Urinary bladder (tissue), 4 donors: ENCODE measurements around the gene DOC2A. TPM values are rescaled to one million over a fixed set of nuclear protein-coding genes. Genes with fewer than 3 reads are reported as not detected.
"Not testable (repeated sequence)": the region's sequence is repeated elsewhere in the genome, so short reads cannot be mapped to it uniquely, and the experiment has no call there.

Experiments
- DNase-seq: peaks from one replicate; pipeline ENCODE4 v3.0.0-alpha.2; 2015; ENCODE audit errors: extremely low spot score
- H3K27ac ChIP-seq: one replicate; pipeline ENCODE4 v1.5.1; 2013; ENCODE audit warnings: low read depth, mild to moderate bottlenecking, moderate library complexity
- H3K36me3 ChIP-seq: one replicate; pipeline ENCODE4 v1.6.1; 2013; ENCODE audit warnings: mild to moderate bottlenecking, moderate library complexity; ENCODE audit not compliant: insufficient read depth
- H3K4me1 ChIP-seq: one replicate; pipeline ENCODE4 v1.6.1; 2013; ENCODE audit warnings: mild to moderate bottlenecking, moderate library complexity; ENCODE audit not compliant: insufficient read depth
- H3K4me3 ChIP-seq: one replicate; pipeline ENCODE4 v1.5.1; 2013; ENCODE audit warnings: low read depth, low read length
- WGBS: extraction: QIAGEN DNeasy Blood & Tissue Kit; methylation state at CpG from one replicate; pipeline ENCODE4 v1.1.7; 2013; 5-methylcytosine and 5-hydroxymethylcytosine counted together
- polyA plus RNA-seq: library from polyadenylated mRNA; stranded (reverse); fragments of 200-250 nt; gene quantifications from one replicate; pipeline ENCODE4 v1.2.3, GENCODE V29; 2013
- total RNA-seq: library from RNA; depleted of rRNA; stranded (reverse); fragments of >200 nt; gene quantifications from one replicate; pipeline ENCODE4 v1.2.3, GENCODE V29; 2014
- donor health status: healthy with polysubstance abuse.
- donor health status: healthy.

DOC2A gene
- total and polyA plus RNA-seq, 2 donors = 0.32 to 0.53 TPM

DNA sequence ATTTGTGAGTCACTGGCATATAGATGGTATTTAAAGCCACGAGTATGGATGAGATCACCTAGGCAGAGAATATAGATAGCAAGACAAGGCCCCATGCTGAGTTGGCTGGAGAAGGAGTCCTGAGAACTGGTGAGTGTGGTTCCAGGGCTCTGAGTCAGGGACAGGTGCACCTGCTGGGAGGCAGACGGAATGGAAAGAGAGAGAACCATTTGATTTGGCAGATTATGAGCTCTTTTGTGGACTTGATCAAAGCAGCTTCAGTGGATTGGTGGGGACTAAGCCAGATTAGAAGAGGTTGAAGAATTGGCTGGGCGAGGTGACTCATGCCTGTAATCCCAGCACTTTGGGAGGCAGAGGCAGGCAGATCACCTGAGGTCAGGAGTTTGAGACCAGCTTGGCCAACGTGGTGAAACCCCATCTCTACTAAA lies 7.9 kb upstream of the DOC2A start:
- Histone ChIP-seq H3K4me1 (no peaks in the 10 kb centered on the region), H3K4me3 (no peak overlapping the region), H3K36me3 (no peaks in the 10 kb centered on the region), H3K27ac (no peak overlapping the region)
- 65% methylated on average over 4 of the region's 4 CpGs for WGBS
- no peak for DNase-seq

DNA sequence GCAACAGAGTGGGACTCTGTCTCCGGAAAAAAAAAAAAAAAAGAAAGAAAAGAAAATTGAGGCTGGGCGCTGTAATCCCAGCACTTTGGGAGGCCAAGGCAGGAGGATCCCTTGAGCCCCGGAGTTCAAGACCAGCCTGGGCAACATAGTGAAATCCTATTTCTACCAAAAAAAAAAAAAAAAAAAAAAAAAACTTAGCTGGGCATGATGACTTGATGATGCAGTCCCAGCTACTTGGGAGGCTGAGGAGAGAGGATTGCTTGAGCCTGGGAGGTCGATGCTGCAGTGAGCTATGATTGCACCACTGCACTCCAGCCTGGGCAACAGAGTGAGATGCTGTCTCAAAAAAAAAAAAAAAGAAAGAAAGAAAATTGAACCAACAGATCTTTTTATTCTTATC lies 7.1 kb upstream of the DOC2A start:
- DNase-seq, H3K4me3 ChIP-seq, H3K4me1 ChIP-seq, H3K36me3 ChIP-seq, H3K27ac ChIP-seq: not testable (repeated sequence)
- 90% methylated on average over 4 of the region's 4 CpGs for WGBS

DNA sequence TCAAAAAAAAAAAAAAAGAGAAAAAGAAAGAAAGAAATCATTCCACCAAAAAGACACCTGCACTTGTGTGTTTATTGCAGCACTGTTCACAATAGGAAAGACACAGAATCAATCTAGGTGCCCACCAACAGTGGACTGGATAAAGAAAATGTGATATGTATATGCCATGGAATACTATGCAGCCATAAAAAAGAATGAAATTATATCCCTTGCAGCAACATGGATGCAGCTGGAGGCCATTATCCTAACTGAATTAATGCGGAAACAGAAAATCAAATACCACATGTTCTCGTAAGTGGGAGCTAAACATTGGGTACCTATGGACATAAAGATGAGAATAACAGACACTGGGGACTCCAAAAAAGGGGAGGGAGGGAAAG lies 6.4 kb upstream of the DOC2A start:
- Histone ChIP-seq H3K4me1 (no peaks in the 10 kb centered on the region), H3K36me3 (no peaks in the 10 kb centered on the region), H3K27ac (no peak overlapping the region), H3K4me3 (no peak overlapping the region)
- no peak for DNase-seq
- WGBS = 95% methylated on average over 2 of the region's 2 CpGs

GRCh38 chr16:30016555-30017276 lies 5.9 kb upstream of the DOC2A start:
- H3K36me3 ChIP-seq = no peaks in the 10 kb centered on the region
- H3K4me1 ChIP-seq = no peaks in the 10 kb centered on the region
- no peak overlapping the region for H3K27ac ChIP-seq
- WGBS = 70% methylated on average over 8 of the region's 8 CpGs
- H3K4me3 ChIP-seq = no peak overlapping the region
- no peak for DNase-seq

DNA sequence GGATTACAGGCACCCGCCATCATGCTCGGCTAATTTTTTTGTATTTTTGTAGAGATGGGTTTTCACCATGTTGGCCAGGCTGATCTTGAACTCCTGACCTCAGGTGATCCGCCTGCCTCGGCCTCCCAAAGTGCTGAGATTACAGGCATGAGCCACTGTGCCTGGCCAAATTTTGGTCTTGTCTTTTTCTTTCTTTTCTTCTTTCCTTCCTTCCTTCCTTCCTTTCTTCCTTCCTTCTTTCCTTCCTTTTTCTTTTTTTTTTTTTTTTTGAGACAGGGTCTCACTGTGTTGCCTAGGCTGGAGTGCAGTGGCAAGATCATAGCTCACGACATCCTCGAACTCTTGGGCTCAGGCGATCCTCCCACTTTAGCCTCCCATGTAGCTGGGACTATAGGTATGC lies 4.6 kb upstream of the DOC2A start:
- not testable (repeated sequence) for H3K4me3 ChIP-seq, DNase-seq, H3K4me1 ChIP-seq, H3K36me3 ChIP-seq, H3K27ac ChIP-seq
- 91% methylated on average over 7 of the region's 7 CpGs for WGBS

GRCh38 chr16:30012598-30012997 lies 1.8 kb upstream of the DOC2A start:
- not testable (repeated sequence) for H3K4me3 ChIP-seq, H3K4me1 ChIP-seq, DNase-seq, H3K36me3 ChIP-seq, H3K27ac ChIP-seq
- WGBS = 76% methylated on average over 14 of the region's 14 CpGs

DNA sequence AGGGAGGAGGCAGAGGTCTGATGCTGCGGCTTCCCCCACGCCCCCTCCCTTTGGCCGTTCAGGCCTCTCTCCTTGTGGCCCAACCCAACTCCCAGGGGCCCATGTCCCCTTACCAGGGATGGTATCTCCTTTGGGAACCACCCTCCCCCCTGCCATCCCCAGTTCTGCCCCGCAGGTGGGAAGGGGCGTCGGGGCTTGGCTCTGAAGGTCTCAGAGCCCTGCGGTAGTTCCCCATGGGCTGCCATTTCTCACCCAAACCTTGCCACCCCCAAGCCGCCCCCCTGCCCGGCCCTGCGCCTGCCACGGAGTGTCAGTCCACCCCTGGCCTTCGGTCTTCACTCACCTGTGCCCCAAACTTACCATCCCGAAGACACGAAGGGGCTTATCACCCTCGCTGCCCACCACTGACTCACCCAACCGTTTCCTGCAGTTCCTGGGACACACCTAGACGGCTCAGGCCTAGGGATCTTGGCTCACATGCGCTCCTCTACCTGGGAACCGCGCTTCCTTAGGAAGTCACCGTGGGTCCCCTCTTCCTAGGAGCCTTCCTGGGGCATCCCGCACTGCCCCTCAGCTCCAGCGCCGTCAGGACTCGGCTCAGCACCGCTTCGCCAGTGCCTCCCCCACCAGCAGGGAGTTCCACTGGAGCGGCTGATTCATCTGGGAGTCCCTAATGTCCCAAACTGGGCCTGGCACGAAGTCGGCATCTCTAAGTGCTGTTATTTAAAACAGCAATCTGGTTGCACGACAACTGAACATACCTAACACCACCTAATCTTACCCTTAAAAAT lies 1.1 kb upstream of the DOC2A start:
- no peak overlapping the region for H3K27ac ChIP-seq
- H3K4me1 ChIP-seq = no peaks in the 10 kb centered on the region
- no peak overlapping the region for H3K4me3 ChIP-seq
- no peak for DNase-seq
- WGBS = 16% methylated on average over 31 of the region's 31 CpGs
- no peaks in the 10 kb centered on the region for H3K36me3 ChIP-seq

DNA sequence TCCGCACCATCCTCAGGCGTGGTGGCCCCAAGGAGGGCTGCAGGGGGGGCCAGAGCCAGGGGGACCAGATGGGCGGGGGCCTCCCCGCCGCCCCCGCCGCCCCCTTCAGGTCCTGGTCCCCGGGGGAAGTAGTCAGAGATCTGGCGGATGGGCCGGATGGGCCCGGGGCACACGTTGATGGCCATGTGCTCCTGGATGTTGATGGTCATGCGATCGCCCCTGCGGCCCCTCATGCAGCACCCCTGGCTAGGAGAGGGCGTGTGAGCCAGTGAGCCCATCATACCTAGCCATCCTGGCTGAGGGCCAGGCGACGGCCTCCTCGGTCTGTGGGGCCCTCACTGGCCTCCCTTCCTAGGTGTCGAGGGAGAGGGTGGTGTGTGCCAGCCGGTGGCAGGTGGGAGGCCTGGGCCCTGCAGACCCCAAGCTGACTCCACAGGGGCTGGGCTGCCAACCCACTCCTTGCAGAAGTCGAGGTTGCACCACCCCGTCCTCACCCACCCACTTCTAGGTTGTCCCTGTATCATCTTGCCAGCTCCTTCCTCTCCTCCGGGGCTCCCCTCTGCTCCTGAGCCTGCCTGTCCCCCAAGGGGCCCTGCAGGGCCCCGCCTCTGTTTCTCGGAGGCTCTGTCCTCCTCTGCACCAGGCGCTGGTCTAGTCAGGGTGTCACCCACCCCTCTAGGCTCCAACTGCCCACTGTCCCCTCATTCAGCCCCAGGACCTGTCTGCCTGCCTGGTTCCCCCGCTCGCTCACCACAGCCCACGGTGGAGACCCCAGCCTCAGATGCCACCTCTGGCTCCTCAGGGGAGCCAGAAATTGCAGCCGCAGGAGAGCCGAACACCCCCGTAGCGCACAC lies 610 bp downstream of the DOC2A start:
- no peaks in the 10 kb centered on the region for H3K4me1 ChIP-seq
- 18% methylated on average over 34 of the region's 34 CpGs for WGBS
- no peak overlapping the region for H3K27ac ChIP-seq
- H3K36me3 ChIP-seq = no peaks in the 10 kb centered on the region
- no peak for DNase-seq
- peak overlapping the region; percentile 43 for H3K4me3 ChIP-seq

DNA sequence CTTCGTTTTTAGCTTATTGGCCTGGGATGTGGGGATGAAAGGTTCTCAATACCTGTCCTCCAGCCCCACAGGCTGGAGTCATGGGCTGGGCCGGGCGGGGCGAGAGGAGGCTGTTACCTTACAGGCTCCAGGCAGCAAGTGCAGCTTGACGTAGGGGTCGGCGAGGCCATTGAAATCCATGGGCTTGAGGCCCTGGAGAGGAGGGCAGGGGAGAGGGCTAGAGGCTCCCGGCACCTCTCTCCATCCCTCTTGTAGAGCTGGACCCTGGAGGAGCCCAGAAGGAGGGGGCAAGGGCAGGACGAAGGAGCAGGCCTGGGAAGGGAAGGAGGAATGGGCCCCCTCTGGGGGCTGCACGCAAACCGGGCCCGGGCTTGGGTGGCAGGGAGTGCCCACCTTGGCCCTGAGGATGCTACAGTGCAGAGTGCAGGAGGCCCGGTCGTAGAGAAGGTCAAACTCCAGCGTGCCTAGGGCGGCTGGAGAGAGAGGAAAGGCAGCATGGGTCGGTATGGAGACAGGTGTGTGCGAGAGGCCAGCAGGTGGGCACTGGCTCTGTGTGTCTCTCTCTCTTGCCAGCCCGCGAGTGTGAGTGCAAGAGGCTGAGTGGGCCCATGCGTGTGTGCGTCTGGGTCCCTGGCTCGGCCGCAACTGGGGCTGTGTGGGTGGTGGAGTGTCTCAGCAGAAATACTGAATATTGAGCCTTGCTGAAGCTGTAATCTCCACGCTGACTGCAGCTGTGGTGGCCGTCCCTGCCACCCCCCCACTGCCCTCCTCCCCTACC lies 1.6 kb downstream of the DOC2A start:
- H3K27ac ChIP-seq = no peak overlapping the region
- H3K36me3 ChIP-seq = no peaks in the 10 kb centered on the region
- DNase-seq = no peak
- no peaks in the 10 kb centered on the region for H3K4me1 ChIP-seq
- 51% methylated on average over 26 of the region's 26 CpGs for WGBS
- no peak overlapping the region for H3K4me3 ChIP-seq

DNA sequence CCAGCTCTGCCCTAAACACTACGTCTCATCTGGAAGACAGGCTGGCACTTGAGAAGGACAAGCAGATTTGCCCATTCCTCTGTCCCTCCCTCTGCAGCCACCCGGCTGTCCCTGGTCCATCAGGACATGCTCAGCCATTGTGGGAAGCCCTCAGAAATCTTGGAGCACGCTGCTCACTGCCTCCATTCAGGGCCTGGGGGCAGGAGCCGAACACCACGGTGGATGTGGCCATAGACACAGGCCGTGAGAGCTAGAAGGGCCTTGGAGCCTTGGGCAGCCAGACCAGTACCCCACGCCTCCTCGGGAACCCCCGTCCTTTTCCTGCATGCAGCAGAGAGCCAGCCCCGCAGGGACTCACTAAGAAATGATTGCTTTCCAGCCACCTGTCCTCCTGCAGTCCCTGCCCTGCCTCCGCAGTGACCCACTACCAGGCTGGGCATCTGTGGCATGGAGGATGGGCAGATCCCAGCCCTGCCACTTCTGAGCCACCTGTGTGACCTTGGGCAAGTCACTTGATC lies 3.4 kb downstream of the DOC2A start:
- no peak for DNase-seq
- H3K36me3 ChIP-seq = no peaks in the 10 kb centered on the region
- H3K4me1 ChIP-seq = no peaks in the 10 kb centered on the region
- no peak overlapping the region for H3K4me3 ChIP-seq
- H3K27ac ChIP-seq = no peak overlapping the region
- WGBS = 79% methylated on average over 11 of the region's 11 CpGs

DNA sequence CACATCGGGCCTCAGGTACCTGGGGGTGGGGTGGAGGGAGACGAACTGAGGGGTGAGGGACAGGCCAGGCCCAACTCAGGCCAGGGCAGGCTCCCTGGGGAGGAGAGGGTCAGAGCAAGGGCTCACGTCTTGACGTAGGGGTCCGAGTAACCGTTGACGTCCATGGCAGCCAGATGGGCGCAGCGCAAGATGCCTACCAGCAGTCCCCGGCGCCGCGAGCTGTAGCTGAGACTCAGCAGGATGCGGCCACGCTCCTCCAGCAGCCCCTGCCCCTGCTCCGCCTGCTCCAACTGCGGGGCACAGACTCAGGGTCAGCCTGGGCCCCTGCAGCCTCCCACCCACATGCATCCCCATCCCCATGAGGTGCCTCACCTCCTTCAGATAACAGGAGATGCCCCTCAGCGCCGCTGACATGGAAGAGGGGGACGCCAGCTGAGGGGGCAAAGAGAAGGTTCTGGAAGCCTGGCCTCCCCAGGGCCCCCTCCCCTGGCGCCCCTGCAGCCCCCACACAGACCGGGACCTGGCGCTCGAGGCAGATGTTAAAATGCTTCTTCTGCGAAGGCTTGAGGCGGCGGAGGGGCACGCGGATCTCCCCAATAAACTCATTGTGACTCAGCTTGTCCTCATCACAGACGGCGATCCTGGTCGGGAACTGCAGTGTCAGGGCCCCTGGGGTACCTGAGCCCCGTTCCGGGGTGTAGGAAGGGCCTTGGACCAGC lies 4.0 kb downstream of the DOC2A start:
- no peak overlapping the region for H3K27ac ChIP-seq
- 83% methylated on average over 34 of the region's 34 CpGs for WGBS
- H3K4me3 ChIP-seq = no peak overlapping the region
- H3K4me1 ChIP-seq = no peaks in the 10 kb centered on the region
- no peak for DNase-seq
- no peaks in the 10 kb centered on the region for H3K36me3 ChIP-seq

DNA sequence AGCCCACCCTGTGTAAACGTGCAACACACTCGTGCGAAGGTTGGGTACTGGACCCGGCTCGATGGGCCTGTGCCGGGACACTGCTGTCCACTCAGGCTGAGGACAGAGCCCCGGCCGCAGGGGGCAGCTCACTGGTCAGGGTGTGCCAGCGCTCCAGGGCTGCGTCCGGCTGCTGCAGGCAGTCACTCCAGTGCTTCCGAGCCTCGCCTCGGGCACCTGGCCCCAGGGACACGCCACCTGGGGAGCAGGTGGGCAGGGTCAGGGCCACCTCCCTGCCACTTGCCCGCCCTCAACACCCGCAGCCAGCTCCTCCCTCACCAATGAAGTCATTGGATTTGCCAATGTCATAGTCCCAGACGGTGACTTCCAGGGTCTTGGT lies 4.7 kb downstream of the DOC2A start:
- Histone ChIP-seq H3K4me3 (no peak overlapping the region), H3K4me1 (no peaks in the 10 kb centered on the region), H3K36me3 (no peaks in the 10 kb centered on the region), H3K27ac (no peak overlapping the region)
- 84% methylated on average over 18 of the region's 18 CpGs for WGBS
- DNase-seq = no peak
